NCI-H345 treated with DMSO at 0.1 percent for 48 hours (cell line): Measurements from ENCODE around the gene OVOL2.
"Not testable (repeated sequence)": the region's sequence is repeated elsewhere in the genome, so short reads cannot be mapped to it uniquely, and the experiment has no call there.

Experiments used
- DNase-seq: peaks from one replicate; lab custom pipeline; 2025; ENCODE audit not compliant: unreplicated experiment; lab: John Stamatoyannopoulos, UW

Gene OVOL2

GRCh38 chr20:18058661-18059467 lies 1.1 kb upstream of the OVOL2 start:
- DNase-seq = peak; percentile 76

GRCh38 chr20:18057994-18058349 lies 256 bp upstream of the OVOL2 start:
- no peak for DNase-seq

- peak; percentile 46 for DNase-seq
These were observed 1.3 kb downstream of the OVOL2 start for GRCh38 chr20:18056174-18057100.

GRCh38 chr20:18055261-18055660 lies 2.5 kb downstream of the OVOL2 start:
- DNase-seq = no peak

- DNase-seq = no peak
These were observed 4.9 kb downstream of the OVOL2 start for GRCh38 chr20:18052856-18053255.

GRCh38 chr20:18050628-18051027 lies 7.1 kb downstream of the OVOL2 start:
- no peak for DNase-seq

DNA sequence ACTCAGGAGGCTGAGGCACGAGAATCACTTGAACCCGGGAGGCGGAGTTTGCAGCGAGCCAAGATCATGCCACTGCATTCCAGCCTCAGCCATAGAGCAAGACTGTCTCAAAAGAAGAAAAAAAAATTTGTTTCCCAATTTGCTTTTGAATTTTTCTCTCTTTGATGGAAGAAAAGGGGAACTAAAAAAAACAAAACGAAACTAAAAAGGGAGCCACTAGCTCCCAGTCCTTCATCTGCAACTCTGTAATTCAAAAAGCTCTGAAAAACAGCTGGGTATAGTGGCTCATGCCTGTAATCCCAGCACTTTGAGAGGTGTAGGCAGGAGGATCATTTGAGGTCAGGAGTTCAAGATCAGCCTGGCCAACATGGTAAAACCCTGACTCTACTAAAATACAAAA lies 9.5 kb downstream of the OVOL2 start:
- DNase-seq = no peak

DNA sequence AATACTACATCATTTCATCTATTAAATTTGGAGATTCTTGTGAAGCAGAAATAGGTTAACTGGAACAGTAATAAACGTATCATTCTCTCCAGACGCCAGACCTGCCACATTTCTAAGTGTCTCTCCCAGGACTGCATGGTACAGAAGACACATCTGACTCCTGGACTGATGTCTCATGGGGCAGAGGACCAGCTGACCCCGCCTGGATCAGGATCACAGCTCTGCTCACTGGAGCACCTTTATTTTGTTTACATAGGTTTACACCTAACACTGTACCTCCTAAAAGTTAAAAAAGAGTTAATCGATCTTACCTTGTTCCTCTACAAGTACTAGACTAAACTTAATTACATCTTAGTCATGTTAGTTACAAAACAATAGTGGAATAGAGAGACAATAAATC lies 11.2 kb downstream of the OVOL2 start:
- no peak for DNase-seq

GRCh38 chr20:18042229-18042628 lies 15.5 kb downstream of the OVOL2 start:
- no peak for DNase-seq

DNA sequence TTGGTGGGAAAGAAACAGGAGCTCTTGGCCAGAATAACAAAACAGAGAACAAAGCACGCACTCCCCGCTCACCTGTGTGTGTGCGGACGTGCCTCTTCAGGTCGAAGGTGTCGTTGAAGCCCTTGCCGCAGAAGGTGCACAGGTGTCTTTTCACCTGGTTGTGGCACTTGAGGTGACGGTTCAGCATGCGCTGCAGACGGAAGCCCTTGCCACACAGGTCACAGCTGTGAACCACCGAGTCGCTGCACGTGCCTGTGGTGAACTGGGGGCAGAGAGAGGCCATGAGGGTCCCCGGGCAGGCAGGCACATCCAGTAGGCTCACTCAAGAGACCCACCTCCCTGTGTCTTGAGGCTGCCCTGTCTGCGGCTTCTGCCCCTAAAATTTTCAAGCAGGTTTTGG lies 16.3 kb downstream of the OVOL2 start:
- no peak for DNase-seq

DNA sequence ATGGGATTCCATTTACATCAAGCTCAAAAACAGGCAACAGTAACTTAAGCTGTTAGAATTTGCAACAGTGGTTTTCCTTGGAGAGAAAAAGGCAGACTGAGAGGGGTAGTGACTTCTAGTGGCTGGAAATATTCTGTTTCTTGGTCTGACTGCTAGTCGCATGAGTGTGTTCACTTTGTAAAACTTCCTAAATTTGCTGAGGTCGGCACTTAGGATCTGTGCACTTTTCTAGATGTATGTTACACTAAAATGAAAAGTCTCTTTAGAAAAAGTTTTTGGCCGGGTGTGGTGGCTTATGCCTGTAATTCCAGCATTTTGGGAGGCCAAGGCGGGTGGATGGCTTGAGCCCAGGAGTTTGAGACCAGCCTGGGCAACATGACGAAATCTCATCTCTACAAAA lies 18.7 kb downstream of the OVOL2 start:
- DNase-seq = no peak

GRCh38 chr20:18034039-18034438 lies 23.7 kb downstream of the OVOL2 start:
- no peak for DNase-seq

DNA sequence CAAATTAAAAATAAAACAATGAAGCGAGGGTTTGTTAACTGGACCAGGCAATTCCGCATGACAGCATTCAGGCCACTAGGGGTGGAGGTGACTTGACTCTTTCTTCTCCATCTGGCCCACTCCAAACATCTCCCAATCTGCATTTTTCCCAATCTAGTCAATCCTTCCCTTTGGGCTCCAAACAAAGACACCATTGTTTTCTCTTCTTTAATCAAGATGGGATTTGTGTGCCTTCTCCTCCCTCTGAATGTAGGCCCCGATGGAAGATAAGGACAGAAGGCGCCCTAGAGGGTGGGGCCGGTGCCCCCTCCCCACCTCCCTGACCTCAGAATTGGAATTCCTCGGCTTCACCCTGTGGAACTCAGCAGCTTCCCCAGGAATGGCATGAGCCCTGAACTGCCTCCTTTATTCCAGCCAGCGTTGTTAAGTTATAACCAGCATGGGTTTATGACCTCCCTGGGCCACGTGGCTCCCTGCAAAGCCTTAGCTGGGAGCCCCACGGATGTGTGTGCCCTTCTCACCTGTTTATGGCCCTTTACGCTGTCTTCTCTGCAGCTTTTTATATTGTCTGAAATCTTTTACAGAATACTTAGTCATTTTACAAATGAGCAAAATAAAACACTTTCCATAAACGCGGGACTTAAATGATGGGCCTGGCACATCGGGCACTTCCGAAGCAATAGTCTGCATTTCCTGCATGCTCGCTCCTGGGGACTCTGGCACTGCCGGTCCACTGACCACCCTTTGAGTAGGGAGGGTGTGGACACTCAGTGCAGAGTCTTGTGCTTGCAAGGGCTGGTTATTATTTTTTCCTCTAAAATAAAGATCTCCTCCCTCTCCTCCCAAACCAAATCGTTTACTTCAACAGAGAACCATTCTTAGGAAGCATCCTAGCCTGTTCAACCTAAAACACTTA lies 24.5 kb downstream of the OVOL2 start:
- DNase-seq = no peak

- no peak for DNase-seq
These were observed 25.7 kb downstream of the OVOL2 start for GRCh38 chr20:18031888-18032509.

DNA sequence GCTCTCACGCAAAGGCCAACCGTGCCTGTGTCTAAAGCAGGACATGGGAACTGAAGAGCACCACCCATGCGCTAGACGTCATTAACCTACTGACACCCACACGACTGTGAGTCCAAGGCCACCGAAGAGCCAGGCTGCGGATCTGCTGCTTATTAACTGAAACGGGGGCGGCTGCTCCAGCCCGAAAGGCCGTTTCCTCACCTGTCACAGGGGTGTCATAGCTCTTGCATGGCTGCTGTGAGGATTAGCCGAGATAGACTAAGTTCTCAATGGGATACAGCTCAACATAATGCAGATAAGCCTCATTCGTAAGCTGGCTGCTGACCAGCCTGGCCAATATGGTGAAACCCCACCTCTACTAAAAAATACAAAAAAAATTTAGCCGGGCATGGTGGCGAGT lies 26.7 kb downstream of the OVOL2 start:
- DNase-seq = no peak

DNA sequence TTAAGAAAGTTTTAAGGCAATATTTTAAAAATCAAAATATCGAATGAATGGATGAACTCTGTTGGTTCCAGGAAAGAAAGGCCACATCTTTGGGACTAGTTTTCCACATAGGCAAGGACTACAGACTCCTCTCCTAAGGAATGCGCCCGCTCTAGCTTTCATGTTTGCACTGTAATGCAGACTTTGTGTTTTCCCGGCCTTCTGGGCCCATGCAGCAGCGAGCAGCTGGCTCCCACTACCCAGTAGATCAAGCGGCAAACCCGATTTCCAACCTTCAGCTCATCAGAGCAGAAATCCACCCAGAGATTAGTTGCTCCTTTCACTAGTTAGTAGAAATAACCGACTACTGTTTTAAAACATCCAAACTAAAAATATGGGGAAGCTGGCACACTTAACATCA lies 27.7 kb downstream of the OVOL2 start:
- DNase-seq = no peak

DNA sequence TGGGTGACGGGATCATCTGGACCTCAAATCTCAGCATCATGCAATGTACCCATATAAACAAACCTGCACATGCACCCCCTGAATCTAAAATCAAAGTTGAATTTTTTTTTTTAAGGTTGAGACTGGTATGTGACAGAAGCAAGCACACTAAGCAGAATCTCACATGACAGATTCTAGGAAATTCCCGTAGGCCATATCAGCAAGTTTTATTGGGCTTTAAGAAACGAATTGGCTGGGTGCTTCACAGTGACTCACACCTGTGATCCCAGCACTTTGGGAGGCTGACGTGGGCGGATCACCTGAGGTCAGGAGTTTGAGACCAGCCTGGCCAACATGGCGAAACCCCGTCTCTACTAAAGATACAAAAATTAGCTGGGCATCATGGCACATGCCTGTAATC lies 30.7 kb downstream of the OVOL2 start:
- DNase-seq = not testable (repeated sequence)

GRCh38 chr20:18024606-18025127 lies 33.0 kb downstream of the OVOL2 start:
- DNase-seq = no peak

DNA sequence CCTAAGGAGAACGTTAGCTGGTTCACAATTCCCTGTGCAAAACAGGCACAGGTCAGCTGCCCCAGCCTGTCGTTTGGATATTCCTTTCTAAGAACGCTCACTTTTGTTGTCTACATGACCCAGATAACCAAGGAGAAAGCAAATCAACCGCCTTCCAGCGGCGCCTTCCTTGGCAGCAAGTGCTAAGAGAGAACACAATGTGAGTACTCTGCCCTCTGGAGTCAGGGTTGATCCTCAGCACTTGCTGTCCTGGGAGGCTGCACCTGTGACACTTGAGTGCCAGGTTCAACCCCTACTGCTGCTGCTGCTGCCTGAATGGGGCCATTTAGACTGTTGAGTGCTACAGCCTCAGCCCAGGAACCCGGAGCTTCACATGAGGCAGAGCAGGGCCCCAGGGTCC lies 36.8 kb downstream of the OVOL2 start:
- no peak for DNase-seq

GRCh38 chr20:18019068-18019467 lies 38.6 kb downstream of the OVOL2 start:
- no peak for DNase-seq
